Thoracic aorta (tissue), 2 donors: ENCODE measurements around the gene C12orf56. TPM values are rescaled to one million over a fixed set of nuclear protein-coding genes. Genes with fewer than 3 reads are reported as not detected.

Experiments used
- ATAC-seq: fragments of 150-250 bp; one replicate; pipeline ENCODE4 v1.8.0; 2017; ENCODE audit warnings: low read depth; ENCODE audit not compliant: insufficient number of reproducible peaks, low FRiP score
- DNase-seq: peaks from one replicate; pipeline ENCODE4 v3.0.0-alpha.2; 2020; ENCODE audit warnings: low spot score
- H3K27ac ChIP-seq, 2 donors: fragments of 200-600 bp; sonication (generic); 1 replicate in 1 of 2; 2 replicates in 1 of 2; pipeline ENCODE4 v1.5.1; 2016; ENCODE audit warnings: mild to moderate bottlenecking in 2 of 2, moderate library complexity in 2 of 2
- H3K27me3 ChIP-seq: fragments of 200-600 bp; sonication (generic); replicated peaks from 2 replicates; pipeline ENCODE4 v1.6.0; 2016; ENCODE audit warnings: mild to moderate bottlenecking; ENCODE audit not compliant: insufficient read depth
- H3K36me3 ChIP-seq: fragments of 200-600 bp; sonication (generic); one replicate; pipeline ENCODE4 v1.5.1; 2016
- H3K4me1 ChIP-seq, 2 donors: fragments of 200-600 bp; sonication (generic); 1 replicate in 1 of 2; 2 replicates in 1 of 2; pipeline versions ENCODE4 v1.5.1 to v1.6.0; 2016; ENCODE audit warnings: low read depth in 2 of 2, mild to moderate bottlenecking in 1 of 2; ENCODE audit not compliant: control insufficient read depth in 1 of 2
- H3K4me3 ChIP-seq: fragments of 200-600 bp; sonication (generic); 2 replicates; pipeline ENCODE4 v1.5.1; 2016; ENCODE audit warnings: mild to moderate bottlenecking
- H3K9me3 ChIP-seq: fragments of 200-600 bp; sonication (generic); 2 replicates; pipeline ENCODE4 v1.5.1; 2016
- total RNA-seq, 2 donors: library from RNA; depleted of rRNA; stranded (reverse); fragments of >200 nt; gene quantifications; one replicate each; pipeline versions ENCODE4 v1.1.0 to v1.2.3, GENCODE V29; 2016
- TF ChIP-seq, protein P1 (sequence below): fragments of 200-600 bp; sonication (generic); IDR thresholded peaks from one replicate; pipeline ENCODE4 v1.5.1; 2019; ENCODE audit warnings: antibody characterized with exemption

C12orf56 gene
- total RNA-seq, 2 donors from 2014 or later = not detected

DNA sequence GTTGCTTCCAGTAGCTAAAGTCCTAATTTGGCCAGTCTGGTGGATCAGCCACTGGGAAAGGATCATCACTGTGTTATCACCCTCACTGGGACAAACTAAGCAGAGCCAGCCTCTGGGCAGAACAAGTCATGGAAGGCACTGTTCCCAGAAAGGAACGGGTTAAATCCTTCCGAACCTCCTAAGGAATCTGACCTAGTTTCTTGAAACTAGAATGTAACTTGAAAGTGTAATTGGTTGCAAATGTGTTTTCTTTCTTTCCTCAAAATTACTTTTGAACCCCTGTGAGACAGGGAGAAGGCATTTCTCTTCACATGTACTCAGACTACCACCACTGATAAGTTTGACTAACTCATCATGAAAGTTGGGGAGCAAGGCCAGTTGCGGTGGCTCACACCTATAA, 149.8 kb downstream of the C12orf56 start:
- no peaks in the 10 kb centered on the region for H3K36me3 ChIP-seq
- ATAC-seq (no peak), DNase-seq (no peak)
- H3K9me3 ChIP-seq = no peaks in the 10 kb centered on the region
- no peak overlapping the region for H3K4me3 ChIP-seq
- H3K27me3 ChIP-seq = no peaks in the 10 kb centered on the region
- TF ChIP-seq, protein P1, sequence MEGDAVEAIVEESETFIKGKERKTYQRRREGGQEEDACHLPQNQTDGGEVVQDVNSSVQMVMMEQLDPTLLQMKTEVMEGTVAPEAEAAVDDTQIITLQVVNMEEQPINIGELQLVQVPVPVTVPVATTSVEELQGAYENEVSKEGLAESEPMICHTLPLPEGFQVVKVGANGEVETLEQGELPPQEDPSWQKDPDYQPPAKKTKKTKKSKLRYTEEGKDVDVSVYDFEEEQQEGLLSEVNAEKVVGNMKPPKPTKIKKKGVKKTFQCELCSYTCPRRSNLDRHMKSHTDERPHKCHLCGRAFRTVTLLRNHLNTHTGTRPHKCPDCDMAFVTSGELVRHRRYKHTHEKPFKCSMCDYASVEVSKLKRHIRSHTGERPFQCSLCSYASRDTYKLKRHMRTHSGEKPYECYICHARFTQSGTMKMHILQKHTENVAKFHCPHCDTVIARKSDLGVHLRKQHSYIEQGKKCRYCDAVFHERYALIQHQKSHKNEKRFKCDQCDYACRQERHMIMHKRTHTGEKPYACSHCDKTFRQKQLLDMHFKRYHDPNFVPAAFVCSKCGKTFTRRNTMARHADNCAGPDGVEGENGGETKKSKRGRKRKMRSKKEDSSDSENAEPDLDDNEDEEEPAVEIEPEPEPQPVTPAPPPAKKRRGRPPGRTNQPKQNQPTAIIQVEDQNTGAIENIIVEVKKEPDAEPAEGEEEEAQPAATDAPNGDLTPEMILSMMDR = no peak
- H3K27ac ChIP-seq = no peak overlapping the region
- no peaks in the 10 kb centered on the region for H3K4me1 ChIP-seq

DNA sequence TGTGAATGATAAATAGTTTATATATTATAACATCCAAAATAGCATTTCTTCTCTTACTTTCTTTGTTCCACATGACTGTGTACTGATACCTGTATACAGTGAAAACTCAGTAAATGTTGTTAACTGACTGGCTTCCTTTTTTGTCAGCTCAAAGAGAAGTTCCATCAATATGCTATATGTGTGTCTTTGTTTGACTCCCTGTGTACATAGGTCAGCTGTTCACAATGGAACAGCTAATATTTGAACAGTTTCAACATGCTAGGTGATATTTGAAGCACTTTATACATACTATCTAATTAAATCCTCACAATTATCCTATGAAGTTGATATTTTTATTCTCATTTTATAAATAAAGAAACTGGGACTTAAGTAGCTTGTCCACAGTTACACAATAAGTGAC, 153.2 kb downstream of the C12orf56 start:
- Histone ChIP-seq H3K36me3 (no peaks in the 10 kb centered on the region), H3K9me3 (no peaks in the 10 kb centered on the region), H3K4me1 (no peaks in the 10 kb centered on the region), H3K27me3 (no peaks in the 10 kb centered on the region), H3K27ac (no peak overlapping the region), H3K4me3 (no peak overlapping the region)
- TF ChIP-seq, protein P1 = no peak
- ATAC-seq (no peak), DNase-seq (no peak)

DNA sequence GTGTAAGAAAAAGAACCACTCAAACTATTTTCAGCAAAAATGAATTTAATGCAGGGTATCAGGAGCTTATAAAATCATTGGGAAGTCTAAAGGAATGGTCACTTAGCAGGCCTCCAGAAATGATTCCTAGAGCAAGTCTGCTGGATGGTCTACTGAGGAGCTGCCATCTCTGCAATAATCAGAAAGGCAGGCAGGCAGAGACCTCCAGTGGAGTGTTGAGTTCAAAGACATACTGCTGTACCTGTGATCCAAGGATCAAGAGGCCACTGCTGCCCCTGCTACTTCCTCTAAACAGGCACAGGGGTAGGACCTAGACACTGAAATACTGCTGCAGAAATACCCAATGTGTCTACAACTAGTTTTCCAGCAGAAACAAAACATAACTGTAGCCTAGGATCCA, 154.0 kb downstream of the C12orf56 start:
- TF ChIP-seq, protein P1 = no peak
- ATAC-seq = no peak
- no peaks in the 10 kb centered on the region for H3K9me3 ChIP-seq
- no peak overlapping the region for H3K4me3 ChIP-seq
- no peaks in the 10 kb centered on the region for H3K27me3 ChIP-seq
- DNase-seq = no peak
- no peaks in the 10 kb centered on the region for H3K36me3 ChIP-seq
- H3K27ac ChIP-seq = no peak overlapping the region
- H3K4me1 ChIP-seq = no peaks in the 10 kb centered on the region

GRCh38 chr12:64232196-64232595, 158.4 kb downstream of the C12orf56 start:
- no peak for DNase-seq
- no peaks in the 10 kb centered on the region for H3K4me1 ChIP-seq
- no peaks in the 10 kb centered on the region for H3K9me3 ChIP-seq
- H3K4me3 ChIP-seq = no peak overlapping the region
- TF ChIP-seq, protein P1 = no peak
- ATAC-seq = no peak
- H3K27me3 ChIP-seq = no peaks in the 10 kb centered on the region
- H3K36me3 ChIP-seq = no peaks in the 10 kb centered on the region
- H3K27ac ChIP-seq = no peak overlapping the region

DNA sequence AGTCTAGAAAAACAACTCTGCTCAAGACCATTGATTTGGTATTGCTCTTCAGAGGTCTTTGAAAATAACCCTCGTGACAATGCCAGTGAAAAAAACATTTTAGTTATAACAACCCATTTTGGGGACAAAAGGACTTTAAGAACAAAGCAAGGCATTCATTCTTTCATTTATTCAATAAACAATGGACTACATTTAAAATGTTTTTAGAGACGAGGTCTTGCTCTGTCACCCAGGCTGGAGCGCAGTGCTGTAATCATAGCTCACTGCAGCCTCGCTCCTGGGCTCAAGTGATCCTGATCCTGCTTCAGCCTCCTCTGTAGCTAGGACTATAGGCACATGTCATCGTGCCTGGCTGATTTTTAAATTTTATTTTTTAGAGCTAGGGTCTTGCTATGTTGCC, 160.8 kb downstream of the C12orf56 start:
- no peak for ATAC-seq
- no peak overlapping the region for H3K27ac ChIP-seq
- TF ChIP-seq, protein P1 = no peak
- H3K4me1 ChIP-seq = no peaks in the 10 kb centered on the region
- H3K36me3 ChIP-seq = no peaks in the 10 kb centered on the region
- no peak overlapping the region for H3K4me3 ChIP-seq
- no peak for DNase-seq
- no peaks in the 10 kb centered on the region for H3K9me3 ChIP-seq
- H3K27me3 ChIP-seq = no peaks in the 10 kb centered on the region
